Measurements from ENCODE around the gene GPI.

Gene GPI

GRCh38 chr19:34418300-34418699 lies 53.3 kb downstream of the GPI start:
- TF ChIP-seq CTCF (IDR thresholded peaks at IDR 0.05; ENCODE audit: low read depth, low read length): no peak
- H3K4me3 ChIP-seq (ENCODE audit: low read depth, low read length): no peak overlapping the region

GRCh38 chr19:34426096-34426661 lies 61.2 kb downstream of the GPI start:
- H3K4me3 ChIP-seq (ENCODE audit: low read depth, low read length): no peak overlapping the region
- no peak for TF ChIP-seq CTCF (IDR thresholded peaks at IDR 0.05; ENCODE audit: low read depth, low read length)

- peak overlapping the region; percentile 92 for H3K4me3 ChIP-seq (ENCODE audit: low read depth, low read length)
- TF ChIP-seq CTCF (IDR thresholded peaks at IDR 0.05; ENCODE audit: low read depth, low read length): no peak
Measured at GRCh38 chr19:34428549-34429285, 63.7 kb downstream of the GPI start.

GRCh38 chr19:34429553-34429952 lies 64.6 kb downstream of the GPI start:
- TF ChIP-seq CTCF (IDR thresholded peaks at IDR 0.05; ENCODE audit: low read depth, low read length): no peak
- H3K4me3 ChIP-seq (ENCODE audit: low read depth, low read length): peak overlapping the region; percentile 92

GRCh38 chr19:34430738-34431625 lies 66.0 kb downstream of the GPI start:
- TF ChIP-seq CTCF (IDR thresholded peaks at IDR 0.05; ENCODE audit: low read depth, low read length): peak; percentile 53
- peak overlapping the region; percentile 26 for H3K4me3 ChIP-seq (ENCODE audit: low read depth, low read length)

GRCh38 chr19:34431681-34432402 lies 66.8 kb downstream of the GPI start:
- TF ChIP-seq CTCF (IDR thresholded peaks at IDR 0.05; ENCODE audit: low read depth, low read length): no peak
- H3K4me3 ChIP-seq (ENCODE audit: low read depth, low read length): no peak overlapping the region
